Activated CD4-positive, alpha-beta T cell treated with anti-CD3 and anti-CD28 coated beads, Interleukin-2, amount 50 U/mL, for 24 hours (primary cell): Measurements from ENCODE around the gene PTK6.
A peak's percentile ranks its signal among the peaks of the same experiment; 100 is the strongest.

Experiments
- DNase-seq, 2 donors: peaks; one replicate each; pipeline ENCODE4 v3.0.0-alpha.2; 2020; ENCODE audit warnings: low read depth in 1 of 2, low spot score in 1 of 2

PTK6 gene

DNA sequence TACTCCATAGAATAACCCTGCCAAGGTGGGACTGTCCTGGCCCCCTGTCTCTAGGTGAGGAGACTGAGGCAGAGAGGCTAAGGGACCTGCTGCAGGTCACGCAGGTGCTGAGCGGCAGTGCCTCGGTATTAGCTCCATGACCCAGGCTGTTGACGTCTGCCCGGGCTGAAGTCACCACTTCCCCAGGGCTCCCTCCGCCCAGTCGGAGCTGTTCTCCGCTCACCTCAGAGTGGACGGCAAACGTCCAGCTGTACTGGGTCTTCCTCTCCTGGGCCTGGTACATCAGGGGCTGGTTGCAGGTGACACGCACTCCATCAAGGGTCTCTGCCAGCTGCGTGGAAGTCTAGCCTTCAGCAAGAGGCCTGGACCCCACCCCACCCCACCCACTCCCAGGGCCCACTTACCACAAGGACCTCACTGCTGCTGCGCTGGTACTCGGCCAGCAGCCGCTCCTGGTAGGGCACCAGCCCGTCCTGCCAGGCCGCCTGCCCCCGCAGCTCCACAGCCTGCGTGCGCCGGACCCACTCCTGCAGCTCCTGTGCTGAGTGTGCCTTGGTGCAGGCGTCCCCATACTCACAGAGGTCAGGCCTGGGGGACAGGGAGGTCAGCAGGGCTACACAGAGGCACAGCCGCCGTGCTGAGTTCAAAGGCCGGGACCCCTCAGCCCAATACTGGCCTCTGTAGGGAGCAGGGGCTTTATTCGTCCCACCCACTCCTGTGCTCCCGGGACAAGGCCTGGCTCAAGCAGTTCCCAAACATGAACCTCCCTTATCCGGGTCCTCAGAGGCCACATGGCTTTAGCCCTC, 33.3 kb upstream of the PTK6 start:
- DNase-seq = no peak

- no peak for DNase-seq
These were observed 32.1 kb upstream of the PTK6 start for GRCh38 chr20:63568986-63569949.

DNA sequence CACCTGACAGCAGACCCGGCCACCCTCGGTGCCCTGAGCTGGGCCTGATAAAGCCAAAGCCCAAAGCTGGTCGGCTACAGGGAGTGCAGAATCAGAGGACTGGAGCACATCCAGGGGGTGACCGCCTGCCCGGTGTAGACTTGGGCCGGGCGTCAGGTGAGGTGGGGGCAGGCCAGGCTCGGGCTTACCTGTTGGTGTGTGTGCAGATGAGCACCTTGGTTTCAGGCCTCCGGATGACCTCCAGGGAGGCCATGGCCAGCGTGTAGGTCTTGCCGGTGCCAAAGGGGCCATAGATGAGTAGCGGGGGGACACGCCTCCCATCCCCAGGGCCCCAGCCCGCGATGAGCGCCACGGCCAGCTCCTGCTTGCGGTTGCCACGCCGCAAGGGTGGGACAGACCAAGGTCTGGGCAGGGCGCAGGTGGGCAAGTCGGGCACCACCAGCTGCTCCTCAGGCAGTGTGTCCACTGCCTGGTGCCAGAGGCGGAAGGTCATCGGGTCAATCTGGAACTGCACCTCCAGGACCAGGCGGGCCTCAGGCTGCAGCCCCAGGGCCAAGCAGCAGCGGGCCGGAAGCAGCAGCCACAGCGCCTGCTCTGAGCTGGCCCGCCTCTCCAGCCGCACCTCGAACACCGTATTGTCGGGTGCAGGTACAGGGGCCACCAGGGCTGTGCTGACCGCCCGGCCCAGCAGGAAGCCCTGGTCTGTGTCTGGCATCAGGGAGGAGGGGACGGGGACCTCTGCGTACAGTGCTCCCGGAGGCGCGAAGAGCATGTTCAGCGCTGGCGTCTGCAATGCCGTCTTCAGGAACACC, 31.2 kb upstream of the PTK6 start:
- DNase-seq = no peak

DNA sequence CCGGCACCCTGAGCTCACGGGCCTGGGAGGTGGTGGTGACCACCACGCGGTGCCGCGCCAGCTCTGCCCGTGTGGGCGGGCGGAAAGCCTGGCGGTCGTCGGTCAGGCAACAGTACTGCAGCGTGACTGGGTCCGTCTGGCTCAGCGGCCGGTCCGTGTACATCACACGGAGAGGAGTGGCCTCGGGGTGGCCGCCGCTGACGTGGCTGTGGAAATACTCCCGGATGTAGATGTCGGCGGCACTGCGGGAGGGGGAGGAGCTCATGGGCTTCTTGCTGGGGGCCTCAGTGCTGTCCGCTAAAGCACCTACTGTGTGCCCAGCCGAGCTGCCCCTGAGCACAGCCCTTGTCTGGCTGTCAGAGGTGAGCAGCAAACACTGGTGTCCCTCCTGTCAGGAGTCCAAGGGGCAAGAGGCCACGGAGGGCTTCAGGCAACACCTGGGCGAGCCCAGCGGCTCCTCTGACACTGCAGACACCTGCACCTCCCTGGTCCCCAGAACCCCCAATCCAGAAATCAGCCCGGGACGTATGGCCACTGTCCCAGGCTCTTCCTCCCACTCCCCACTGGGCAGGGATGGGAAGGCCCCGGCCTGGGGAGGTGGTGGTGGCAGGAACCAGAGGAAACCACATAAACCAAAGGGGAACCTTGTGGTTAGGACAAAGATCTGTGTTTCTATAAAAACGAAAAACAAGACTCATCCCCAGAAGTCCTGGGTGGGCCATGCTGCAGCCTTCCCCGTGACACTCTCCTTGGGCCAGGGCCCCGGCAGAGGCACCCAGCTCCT, 30.4 kb upstream of the PTK6 start:
- DNase-seq = peak; percentile 21 to 22

DNA sequence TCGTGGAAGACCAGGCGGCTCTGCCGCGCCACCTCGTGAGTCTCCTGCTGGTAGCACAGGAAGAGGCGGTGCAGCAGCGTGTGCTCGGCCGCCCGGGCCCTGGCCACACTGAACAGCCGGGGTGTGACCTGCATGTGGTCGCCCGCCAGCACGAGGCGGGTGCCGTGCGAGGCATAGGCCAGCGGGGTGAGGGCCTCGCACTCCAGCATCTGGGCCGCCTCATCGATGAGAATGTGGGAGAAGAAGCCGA, 29.9 kb upstream of the PTK6 start:
- no peak for DNase-seq

GRCh38 chr20:63566395-63567135, 29.4 kb upstream of the PTK6 start:
- DNase-seq = no peak

DNA sequence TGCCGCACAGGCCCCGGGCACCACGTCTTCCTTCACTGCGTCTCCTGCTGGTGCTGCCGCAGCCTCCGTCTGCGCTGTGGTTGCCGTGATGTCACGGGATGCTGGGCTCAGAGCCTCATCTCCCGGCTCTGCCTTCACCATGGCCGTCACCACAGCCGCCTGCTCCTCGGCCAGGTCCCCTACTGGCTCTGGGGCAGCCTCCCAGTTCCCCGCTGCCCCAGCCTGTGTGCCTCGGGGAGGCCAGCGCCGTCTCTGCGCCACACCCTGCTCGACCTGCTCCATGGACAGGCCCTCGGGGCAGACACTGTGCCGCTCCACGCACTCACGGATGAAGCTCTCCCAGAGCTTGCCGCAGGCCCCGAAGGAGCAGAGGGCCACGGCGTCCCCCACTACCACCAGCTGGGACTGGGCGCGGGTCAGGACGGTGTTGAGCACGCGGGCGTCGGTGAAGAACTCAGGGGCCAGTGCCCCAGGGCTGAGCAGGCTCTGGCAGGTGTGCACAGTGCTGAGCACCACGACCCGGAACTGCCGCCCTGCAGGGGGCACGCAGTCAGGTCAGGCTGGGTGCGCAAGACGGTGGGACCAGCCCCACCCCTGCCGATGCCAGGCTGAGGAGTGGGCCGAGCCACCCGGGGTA, 28.6 kb upstream of the PTK6 start:
- no peak for DNase-seq

DNA sequence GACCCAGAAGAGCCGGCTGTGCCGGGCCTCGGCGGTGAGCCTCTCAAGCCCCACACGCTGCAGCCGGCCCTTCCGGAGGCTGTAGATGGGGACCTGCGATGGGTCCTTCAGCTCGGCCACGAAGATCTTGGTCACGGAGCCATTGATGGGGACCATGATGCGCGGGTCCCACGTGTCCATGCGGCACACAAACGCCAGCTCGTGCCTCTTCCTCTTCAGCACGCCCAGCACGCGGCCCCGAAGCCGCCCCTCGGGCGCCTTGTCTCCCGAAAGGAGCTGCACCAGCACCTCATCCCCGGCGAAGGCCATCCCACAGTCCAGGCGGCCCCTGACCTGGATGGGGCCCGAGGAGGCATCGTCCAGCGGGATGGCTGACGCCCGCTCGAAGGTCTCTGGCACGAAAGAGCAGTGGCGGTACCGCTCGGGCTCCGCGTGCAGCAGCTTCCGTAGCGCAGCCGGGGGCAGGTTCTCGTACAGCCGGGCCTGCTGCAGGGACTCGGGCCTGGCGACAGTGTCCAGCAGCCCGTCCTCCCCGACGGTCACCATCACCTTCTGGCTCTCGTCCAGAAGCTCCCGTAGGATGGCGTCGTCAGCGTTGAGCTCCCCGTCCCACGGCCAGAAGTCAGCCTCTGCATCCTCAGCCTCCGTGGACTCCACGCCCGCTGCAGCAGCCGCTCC, 28.0 kb upstream of the PTK6 start:
- no peak for DNase-seq

GRCh38 chr20:63564036-63564810, 27.0 kb upstream of the PTK6 start:
- DNase-seq = no peak

GRCh38 chr20:63563225-63563935, 26.2 kb upstream of the PTK6 start:
- no peak for DNase-seq

DNA sequence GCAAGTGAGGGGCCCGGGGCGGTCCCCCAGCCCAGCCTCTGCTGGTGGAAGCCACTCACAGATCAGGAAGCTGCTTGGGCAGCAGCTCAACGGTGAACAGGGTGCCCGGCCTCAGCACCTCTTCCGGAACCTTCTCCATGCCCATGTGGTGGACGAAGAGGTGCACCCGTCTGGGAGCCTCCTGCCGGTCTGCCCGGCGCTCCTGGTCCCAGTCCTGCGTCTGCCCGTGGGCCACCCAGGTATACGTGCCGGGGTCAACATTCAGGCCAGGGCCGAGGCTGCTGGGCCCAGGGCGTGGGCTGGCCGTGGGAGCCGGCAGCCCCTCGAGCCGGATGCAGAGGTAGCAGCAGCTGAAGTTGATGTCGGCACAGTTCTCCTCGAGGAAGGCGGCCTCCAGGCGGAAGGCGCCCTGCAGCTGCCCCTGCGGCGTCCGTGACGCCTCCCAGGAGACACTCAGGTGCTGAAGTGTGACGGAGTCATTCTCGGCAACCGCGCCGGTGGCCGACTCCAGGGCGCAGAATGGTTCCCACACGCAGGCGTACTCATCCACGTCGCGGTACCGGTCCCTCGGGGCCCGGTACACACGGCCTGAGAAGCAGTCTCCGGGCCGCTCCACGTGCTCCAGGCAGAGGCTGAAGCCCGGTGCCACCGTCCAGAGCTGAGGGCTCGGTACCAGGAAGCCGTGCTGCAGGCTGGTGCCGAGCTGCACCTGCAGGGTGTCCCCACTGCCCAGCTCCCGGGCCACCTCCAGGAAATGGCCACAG, 25.5 kb upstream of the PTK6 start:
- DNase-seq = no peak

DNA sequence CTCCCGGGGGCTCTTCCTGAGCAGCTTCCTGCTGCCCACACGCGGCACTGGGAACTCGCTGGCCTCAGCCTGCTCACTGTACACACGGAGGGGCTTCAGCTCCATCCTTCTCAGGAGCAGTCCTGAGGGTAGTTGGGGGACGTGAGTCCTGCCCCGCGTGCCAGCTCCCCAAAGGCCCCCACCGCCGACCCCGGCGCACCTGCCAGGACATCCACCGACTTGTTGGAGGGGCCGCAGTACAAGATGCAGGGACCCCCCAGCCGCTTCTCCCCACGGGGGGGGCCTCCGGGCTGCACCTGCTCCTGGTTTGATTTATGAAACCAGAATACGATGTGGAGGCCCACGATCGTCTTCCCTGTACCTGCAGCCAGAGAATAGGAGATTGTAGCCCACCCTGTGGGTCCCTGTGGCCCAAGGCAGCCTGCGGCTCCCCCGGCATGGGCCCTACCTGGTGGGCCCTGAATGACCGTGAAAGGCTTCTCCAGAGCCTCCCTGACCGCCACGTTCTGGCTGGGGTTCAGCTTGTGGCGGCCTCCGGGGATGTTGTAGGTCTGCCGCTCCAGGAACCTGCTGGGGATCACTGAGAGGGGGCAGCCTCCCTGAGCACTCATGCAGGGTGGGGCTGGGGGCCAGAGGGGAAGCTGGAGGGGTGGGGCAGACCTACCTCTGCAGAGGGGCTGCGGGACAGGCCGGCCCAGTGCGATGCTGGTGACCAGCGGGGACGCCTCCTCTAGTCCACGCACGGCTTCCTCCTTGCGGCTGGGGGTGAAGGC, 24.6 kb upstream of the PTK6 start:
- no peak for DNase-seq

- no peak for DNase-seq
These were observed 23.9 kb upstream of the PTK6 start for GRCh38 chr20:63560856-63561609.

DNA sequence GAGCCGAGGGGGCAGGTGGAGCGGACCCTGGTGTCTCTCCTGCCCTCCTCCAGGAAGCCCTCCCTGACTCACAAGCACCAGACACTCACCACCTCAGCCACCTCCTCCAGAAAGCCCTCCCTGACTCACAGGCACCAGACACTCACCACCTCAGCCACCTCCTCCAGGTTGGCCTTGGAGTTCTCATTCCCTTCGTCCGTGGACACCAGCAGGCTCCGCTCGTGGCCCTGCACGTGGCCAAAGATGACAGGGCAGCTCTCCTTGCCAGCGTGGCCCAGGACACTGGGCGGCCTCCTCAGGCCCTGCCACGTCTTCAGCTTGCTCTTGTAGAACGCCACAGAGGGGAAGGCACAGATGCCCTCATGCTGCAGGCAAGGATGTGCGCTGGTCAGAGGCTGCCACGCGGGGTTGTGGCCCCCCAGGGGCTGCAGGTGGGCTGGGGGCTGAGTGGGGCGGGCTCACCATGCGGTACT, 23.2 kb upstream of the PTK6 start:
- DNase-seq = no peak
